ENCODE measurements around the gene HIC2. TPM values are rescaled to one million over a fixed set of nuclear protein-coding genes. Genes with fewer than 3 reads are reported as not detected.
"Not testable (repeated sequence)": the region's sequence is repeated elsewhere in the genome, so short reads cannot be mapped to it uniquely, and the experiment has no call there.

HIC2 gene
- total RNA-seq, 1 experiment from 2014 or later: 36.2 TPM

GRCh38 chr22:21451545-21452520, 34.7 kb downstream of the HIC2 start:
- DNase-seq: no peak
- Histone ChIP-seq H3K27me3 (ENCODE audit: control insufficient read depth, insufficient read depth, low read length) (no peaks in the 10 kb centered on the region), H3K36me3 (replicated peaks; ENCODE audit: control insufficient read depth, insufficient read depth, low read length) (no peaks in the 10 kb centered on the region), H3K4me3 (ENCODE audit: insufficient read depth, low read depth, low read length) (no peak overlapping the region)

GRCh38 chr22:21452666-21453065, 35.5 kb downstream of the HIC2 start:
- not testable (repeated sequence) for H3K27me3 ChIP-seq (ENCODE audit: control insufficient read depth, insufficient read depth, low read length); H3K36me3 ChIP-seq (replicated peaks; ENCODE audit: control insufficient read depth, insufficient read depth, low read length); H3K4me3 ChIP-seq (ENCODE audit: insufficient read depth, low read depth, low read length); DNase-seq

- H3K4me3 ChIP-seq (ENCODE audit: insufficient read depth, low read depth, low read length); DNase-seq; H3K36me3 ChIP-seq (replicated peaks; ENCODE audit: control insufficient read depth, insufficient read depth, low read length); H3K27me3 ChIP-seq (ENCODE audit: control insufficient read depth, insufficient read depth, low read length): not testable (repeated sequence)
These were observed 37.8 kb downstream of the HIC2 start for GRCh38 chr22:21454998-21455333.

GRCh38 chr22:21455334-21456089, 38.3 kb downstream of the HIC2 start:
- H3K4me3 ChIP-seq (ENCODE audit: insufficient read depth, low read depth, low read length): no peak overlapping the region
- H3K27me3 ChIP-seq (ENCODE audit: control insufficient read depth, insufficient read depth, low read length): no peaks in the 10 kb centered on the region
- H3K36me3 ChIP-seq (replicated peaks; ENCODE audit: control insufficient read depth, insufficient read depth, low read length): no peaks in the 10 kb centered on the region
- no peak for DNase-seq

GRCh38 chr22:21457023-21457787, 40.0 kb downstream of the HIC2 start:
- no peaks in the 10 kb centered on the region for H3K36me3 ChIP-seq (replicated peaks; ENCODE audit: control insufficient read depth, insufficient read depth, low read length)
- H3K27me3 ChIP-seq (ENCODE audit: control insufficient read depth, insufficient read depth, low read length): no peaks in the 10 kb centered on the region
- no peak for DNase-seq
- no peak overlapping the region for H3K4me3 ChIP-seq (ENCODE audit: insufficient read depth, low read depth, low read length)

GRCh38 chr22:21462672-21463071, 45.5 kb downstream of the HIC2 start:
- H3K27me3 ChIP-seq (ENCODE audit: control insufficient read depth, insufficient read depth, low read length); H3K4me3 ChIP-seq (ENCODE audit: insufficient read depth, low read depth, low read length); DNase-seq; H3K36me3 ChIP-seq (replicated peaks; ENCODE audit: control insufficient read depth, insufficient read depth, low read length): not testable (repeated sequence)

- not testable (repeated sequence) for DNase-seq; H3K27me3 ChIP-seq (ENCODE audit: control insufficient read depth, insufficient read depth, low read length); H3K36me3 ChIP-seq (replicated peaks; ENCODE audit: control insufficient read depth, insufficient read depth, low read length)
- peak within 1 kb of the TSS; percentile 32 for H3K4me3 ChIP-seq (ENCODE audit: insufficient read depth, low read depth, low read length)
These were observed 50.4 kb downstream of the HIC2 start, which contains the start of gene TMEM191C for GRCh38 chr22:21467337-21468193. Gene TMEM191C (plus strand): TSS chr22:21467387. CDS start chr22:21467460, 73 bp downstream.

- peak overlapping the region; percentile 32 for H3K4me3 ChIP-seq (ENCODE audit: insufficient read depth, low read depth, low read length)
- not testable (repeated sequence) for H3K27me3 ChIP-seq (ENCODE audit: control insufficient read depth, insufficient read depth, low read length); H3K36me3 ChIP-seq (replicated peaks; ENCODE audit: control insufficient read depth, insufficient read depth, low read length); DNase-seq
These were observed 51.3 kb downstream of the HIC2 start for GRCh38 chr22:21468194-21469096.

GRCh38 chr22:21469097-21469994, 52.2 kb downstream of the HIC2 start:
- H3K4me3 ChIP-seq (ENCODE audit: insufficient read depth, low read depth, low read length); H3K36me3 ChIP-seq (replicated peaks; ENCODE audit: control insufficient read depth, insufficient read depth, low read length); DNase-seq; H3K27me3 ChIP-seq (ENCODE audit: control insufficient read depth, insufficient read depth, low read length): not testable (repeated sequence)

GRCh38 chr22:21472984-21473383, 55.8 kb downstream of the HIC2 start:
- not testable (repeated sequence) for H3K27me3 ChIP-seq (ENCODE audit: control insufficient read depth, insufficient read depth, low read length); DNase-seq; H3K4me3 ChIP-seq (ENCODE audit: insufficient read depth, low read depth, low read length); H3K36me3 ChIP-seq (replicated peaks; ENCODE audit: control insufficient read depth, insufficient read depth, low read length)

GRCh38 chr22:21473664-21474063, 56.5 kb downstream of the HIC2 start:
- H3K36me3 ChIP-seq (replicated peaks; ENCODE audit: control insufficient read depth, insufficient read depth, low read length); DNase-seq; H3K27me3 ChIP-seq (ENCODE audit: control insufficient read depth, insufficient read depth, low read length); H3K4me3 ChIP-seq (ENCODE audit: insufficient read depth, low read depth, low read length): not testable (repeated sequence)

GRCh38 chr22:21484039-21484438, 66.9 kb downstream of the HIC2 start:
- not testable (repeated sequence) for H3K36me3 ChIP-seq (replicated peaks; ENCODE audit: control insufficient read depth, insufficient read depth, low read length); H3K27me3 ChIP-seq (ENCODE audit: control insufficient read depth, insufficient read depth, low read length); DNase-seq; H3K4me3 ChIP-seq (ENCODE audit: insufficient read depth, low read depth, low read length)
